MM.1S (cell line): ENCODE measurements around the gene PEAK1.

Experiments
- CTCF ChIP-seq: fragments of 300-600 bp; sonication (generic); IDR thresholded peaks from 2 replicates; pipeline ENCODE4 v1.5.1; 2016; ENCODE audit warnings: antibody characterized with exemption, low read length, mixed read lengths
- EZH2 ChIP-seq: fragments of 300-600 bp; sonication (generic); optimal IDR thresholded peaks from 2 replicates; pipeline ENCODE3; 2017; ENCODE audit warnings: low read depth, mild to moderate bottlenecking, antibody characterized with exemption, low read length, mixed read lengths
- EZH2phosphoT487 ChIP-seq: fragments of 300-600 bp; sonication (generic); IDR thresholded peaks from 2 replicates; pipeline ENCODE4 v1.6.1; 2018; ENCODE audit warnings: antibody characterized with exemption, low read length

- TF ChIP-seq CTCF (no peak), EZH2phosphoT487 (no peak), EZH2 (no peak)
These were observed 227.5 kb downstream of the PEAK1 start for GRCh38 chr15:77192451-77192850.
